ENCODE measurements around the gene CALML4. TPM values are rescaled to one million over a fixed set of nuclear protein-coding genes. Genes with fewer than 3 reads are reported as not detected.

CALML4 gene
- total RNA-seq, 1 donor, result 2.2 TPM

DNA sequence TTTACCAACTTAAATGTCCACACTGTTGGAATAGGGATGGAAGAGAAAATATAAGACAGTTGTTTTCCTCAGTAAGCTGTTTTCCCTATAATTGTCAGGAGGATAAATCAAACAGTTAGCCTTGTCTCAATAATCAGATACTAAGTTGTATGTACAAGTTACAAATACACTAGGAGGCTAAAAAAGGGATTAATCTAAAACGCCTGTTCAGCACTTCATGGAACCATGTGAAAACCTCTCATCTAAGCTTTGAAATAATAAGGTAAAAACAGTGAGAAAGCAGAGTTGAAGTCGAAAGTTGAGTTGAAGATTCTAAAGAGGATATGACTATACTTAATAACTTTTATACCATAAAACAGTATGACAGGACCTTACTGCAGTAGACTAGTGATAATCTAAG, 62.0 kb downstream of the CALML4 start:
- Histone ChIP-seq H3K9me3 (ENCODE audit: low read depth, low read length) (no peaks in the 10 kb centered on the region), H3K4me1 (ENCODE audit: insufficient read depth, low read length) (peaks cover 13% of the 10 kb centered on the region), H3K79me2 (ENCODE audit: insufficient read depth, low read length) (peaks cover 25% of the 10 kb centered on the region), H4K20me1 (ENCODE audit: insufficient read depth, low read length) (no peaks in the 10 kb centered on the region), H3K27me3 (ENCODE audit: insufficient read depth, low read length) (no peaks in the 10 kb centered on the region), H3K4me2 (ENCODE audit: insufficient read depth, low read length) (no peak overlapping the region), H3K4me3 (ENCODE audit: insufficient read depth, low read length) (no peak overlapping the region), H2AFZ (ENCODE audit: low read length) (no peak overlapping the region), H3K36me3 (ENCODE audit: insufficient read depth, low read length) (peaks cover 6% of the 10 kb centered on the region), H3K27ac (ENCODE audit: low read depth, low read length) (no peak overlapping the region)
- TF ChIP-seq CTCF (IDR thresholded peaks at IDR 0.05; ENCODE audit: extremely low read depth, low read depth, low read length), result no peak
- DNase-seq (ENCODE audit: insufficient read length, low spot score, missing footprints), result no peak

Other genes with a start within 250 kb of the CALML4 start
- 23.6 and 29.0 TPM in 2 replicates for gene PIAS1, start 151.0 kb downstream of the CALML4 start, total RNA-seq
- 15.2 and 20.3 TPM in 2 replicates for gene CLN6, start 24.4 kb upstream of the CALML4 start, total RNA-seq
- gene FEM1B, start 72.4 kb upstream of the CALML4 start, total RNA-seq, result 35.5 and 41.5 TPM in 2 replicates
- 567 and 697 TPM in 2 replicates for gene ITGA11, start 226.8 kb upstream of the CALML4 start, total RNA-seq